HuH-7 (cell line): ENCODE data around the gene RSRP1.

Experiments used
- DNase-seq: peaks from one replicate; pipeline ENCODE4 v3.0.0; 2011; ENCODE audit warnings: low spot score

The RSRP1 gene

DNA sequence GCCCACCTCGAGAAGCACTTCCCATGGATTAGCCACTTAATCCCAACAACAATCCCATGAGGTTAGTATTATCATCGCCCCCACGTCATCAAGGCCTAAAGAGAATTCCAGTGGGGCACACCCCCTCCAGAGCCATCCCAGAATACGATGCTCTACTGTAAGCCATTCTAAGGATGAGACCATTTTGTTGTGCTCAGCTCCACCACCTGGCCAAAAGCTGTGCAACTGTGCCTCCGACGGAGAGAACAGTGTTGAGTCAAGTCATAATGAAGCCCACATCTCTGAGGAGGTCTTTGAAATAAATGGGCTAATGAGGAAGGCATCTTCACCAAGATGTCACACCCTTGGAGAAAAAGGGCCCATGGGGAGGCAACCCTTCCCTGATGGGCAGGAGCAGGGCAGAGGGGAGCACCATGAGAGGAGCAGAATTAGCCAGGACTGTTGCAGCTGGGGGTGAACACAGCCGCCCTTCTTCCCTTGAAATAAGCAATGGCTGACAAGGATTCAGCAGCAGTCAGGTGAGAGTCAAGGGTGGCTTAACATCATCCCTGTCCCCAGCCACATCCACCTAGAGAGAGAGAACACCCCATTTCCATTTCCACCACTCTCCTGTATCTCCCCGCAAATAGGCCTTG, 29.5 kb downstream of the RSRP1 start:
- DNase-seq, result no peak

- DNase-seq, result no peak
These were observed 30.2 kb downstream of the RSRP1 start for GRCh38 chr1:25217015-25217414.

DNA sequence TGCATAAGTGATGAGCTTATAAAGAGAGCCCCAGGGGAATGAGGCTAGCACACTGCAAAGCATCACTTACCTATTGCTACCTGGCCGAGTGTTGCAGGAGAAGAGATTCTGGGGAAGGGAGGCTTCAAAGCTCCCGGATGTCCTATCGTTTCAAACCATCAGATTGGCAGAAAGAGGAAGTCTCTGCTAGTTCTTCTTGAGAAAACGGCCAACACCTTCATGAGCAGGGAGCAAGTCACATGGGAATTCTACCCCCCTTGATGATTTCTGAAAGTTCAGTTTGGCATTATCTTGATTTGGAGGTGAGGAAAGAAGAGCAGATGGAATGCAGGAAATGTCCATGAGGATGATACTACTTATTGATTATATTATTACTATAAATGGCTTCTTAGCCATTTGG, 31.1 kb downstream of the RSRP1 start:
- DNase-seq, result no peak

- no peak for DNase-seq
These were observed 34.5 kb downstream of the RSRP1 start for GRCh38 chr1:25212725-25213124.

DNA sequence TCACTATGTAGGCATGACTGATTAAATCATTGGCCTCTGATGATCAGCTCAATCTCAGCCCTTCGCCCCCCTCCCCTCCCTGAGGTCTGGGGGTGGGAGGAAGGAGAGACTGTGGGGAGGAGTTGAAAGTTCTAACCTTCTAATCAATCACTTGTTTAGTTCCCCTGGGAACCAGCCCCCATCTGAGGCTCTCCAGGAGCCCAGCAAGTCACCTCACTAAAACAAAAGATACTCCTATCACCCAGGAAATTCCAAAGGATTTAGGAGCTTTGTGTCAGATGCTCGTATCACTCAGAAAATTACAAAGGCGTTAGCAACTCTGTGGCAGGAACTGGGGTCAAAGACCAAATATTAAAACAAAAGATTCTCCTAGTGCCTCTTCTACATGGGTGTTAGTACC, 36.5 kb downstream of the RSRP1 start:
- no peak for DNase-seq

- no peak for DNase-seq
These were observed 37.7 kb downstream of the RSRP1 start for GRCh38 chr1:25209516-25209915.

DNA sequence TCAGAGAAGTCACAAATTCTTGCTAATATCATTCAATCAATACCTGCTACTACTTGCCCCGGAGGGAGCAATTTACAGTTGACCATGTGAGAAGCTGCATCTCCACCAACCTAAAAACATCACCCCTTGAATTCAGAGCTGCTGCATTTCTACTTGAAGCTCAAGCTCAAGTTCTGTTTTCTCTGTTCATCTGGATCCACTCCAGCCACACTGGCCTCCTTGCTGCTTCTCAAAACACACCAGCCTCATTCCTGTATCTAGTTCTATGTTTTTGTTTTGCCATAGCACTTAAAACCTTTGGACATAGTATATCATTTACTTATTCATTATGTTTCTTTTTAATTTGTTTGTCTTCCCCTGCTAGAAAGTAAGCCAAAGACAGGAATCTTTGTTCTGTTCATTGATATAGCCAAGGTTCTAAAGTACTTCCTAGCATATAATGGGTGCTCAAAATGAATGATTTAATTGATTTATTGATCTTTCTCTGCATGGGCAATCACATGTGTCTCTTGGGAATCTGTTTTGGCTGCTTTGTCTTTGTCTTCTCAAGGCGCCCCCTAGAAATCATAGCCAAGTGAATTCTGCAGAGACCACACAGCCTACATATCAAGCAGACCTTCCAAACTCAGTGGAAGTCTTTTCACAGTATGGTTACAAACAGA, 38.6 kb downstream of the RSRP1 start:
- DNase-seq, result no peak

DNA sequence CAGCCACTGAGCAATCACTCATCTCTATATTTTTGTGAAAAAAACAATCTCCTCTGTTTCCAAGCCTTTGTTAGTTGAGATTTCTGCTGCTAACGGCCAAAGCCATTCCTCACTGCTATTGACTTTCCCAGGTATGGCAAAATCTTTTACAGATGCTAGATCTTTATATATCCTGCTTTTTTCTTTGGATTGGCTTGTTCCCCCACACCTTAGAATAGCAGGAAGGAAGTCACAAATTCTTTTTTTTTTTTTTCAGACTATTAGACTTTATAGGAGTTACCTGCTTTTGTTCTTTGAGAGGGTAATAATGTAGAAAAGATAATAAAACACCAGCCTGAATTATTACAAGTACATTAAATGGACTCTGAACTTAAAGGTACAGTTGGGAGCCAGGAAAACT, 39.2 kb downstream of the RSRP1 start:
- no peak for DNase-seq

DNA sequence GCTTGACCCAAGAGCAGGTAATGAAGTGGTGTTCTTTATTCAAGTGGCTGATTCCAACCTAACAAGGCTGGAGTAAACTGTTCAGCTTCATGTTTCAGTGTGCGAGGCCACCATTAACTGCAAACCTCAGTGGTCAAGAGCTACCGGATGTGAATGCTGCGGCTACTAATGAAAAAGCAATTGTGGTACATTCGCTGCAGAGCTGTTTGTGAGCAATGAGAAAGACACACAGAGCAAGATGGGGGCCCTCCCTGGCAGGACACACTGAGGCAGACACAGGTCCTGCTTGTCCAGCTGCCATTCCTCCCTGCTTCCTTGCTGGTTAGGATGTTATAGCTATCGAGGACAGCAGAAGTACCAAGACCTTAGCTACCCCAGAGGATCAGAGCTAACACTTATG, 41.1 kb downstream of the RSRP1 start:
- no peak for DNase-seq

- no peak for DNase-seq
These were observed 41.5 kb downstream of the RSRP1 start for GRCh38 chr1:25205786-25206185.

GRCh38 chr1:25204797-25205480, 42.3 kb downstream of the RSRP1 start:
- peak; percentile 56 for DNase-seq

GRCh38 chr1:25201006-25201405, 46.2 kb downstream of the RSRP1 start:
- DNase-seq, result no peak

- DNase-seq, result no peak
These were observed 47.2 kb downstream of the RSRP1 start for GRCh38 chr1:25199819-25200620.

DNA sequence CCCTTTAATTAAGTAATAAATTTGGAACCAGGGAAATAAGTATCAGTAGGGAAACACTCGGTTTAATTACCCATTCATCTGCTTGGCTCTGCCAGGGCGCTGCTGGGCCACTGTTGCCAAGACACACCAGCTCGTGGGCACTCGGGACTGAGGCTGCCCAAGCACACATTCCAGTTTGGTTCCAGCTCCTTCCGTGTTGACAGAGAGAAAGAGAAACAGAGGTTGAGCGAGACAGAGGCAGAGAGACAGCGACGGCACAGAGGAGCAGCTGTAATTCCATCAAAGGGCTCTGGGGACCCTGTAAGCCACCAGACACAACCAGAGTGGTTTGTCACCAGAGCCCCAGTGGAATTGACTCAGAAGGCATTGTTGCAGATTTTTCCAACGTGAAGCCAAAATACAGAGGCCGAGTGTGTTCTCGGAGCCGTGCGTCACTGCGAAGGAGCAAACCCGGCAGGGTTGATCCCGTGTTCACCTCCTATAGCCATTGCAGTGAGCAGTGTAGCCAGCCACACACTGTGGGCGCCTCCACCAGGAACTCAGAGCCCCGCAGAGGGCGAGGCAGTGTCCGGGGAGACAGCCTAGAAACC, 48.5 kb downstream of the RSRP1 start:
- no peak for DNase-seq

- peak; percentile 57 for DNase-seq
These were observed 49.1 kb downstream of the RSRP1 start for GRCh38 chr1:25197982-25198662.

- DNase-seq, result peak; percentile 50
These were observed 49.8 kb downstream of the RSRP1 start for GRCh38 chr1:25197235-25197975.

GRCh38 chr1:25196830-25197229, 50.4 kb downstream of the RSRP1 start:
- DNase-seq, result no peak

- DNase-seq, result no peak
These were observed 51.4 kb downstream of the RSRP1 start for GRCh38 chr1:25195835-25196234.

DNA sequence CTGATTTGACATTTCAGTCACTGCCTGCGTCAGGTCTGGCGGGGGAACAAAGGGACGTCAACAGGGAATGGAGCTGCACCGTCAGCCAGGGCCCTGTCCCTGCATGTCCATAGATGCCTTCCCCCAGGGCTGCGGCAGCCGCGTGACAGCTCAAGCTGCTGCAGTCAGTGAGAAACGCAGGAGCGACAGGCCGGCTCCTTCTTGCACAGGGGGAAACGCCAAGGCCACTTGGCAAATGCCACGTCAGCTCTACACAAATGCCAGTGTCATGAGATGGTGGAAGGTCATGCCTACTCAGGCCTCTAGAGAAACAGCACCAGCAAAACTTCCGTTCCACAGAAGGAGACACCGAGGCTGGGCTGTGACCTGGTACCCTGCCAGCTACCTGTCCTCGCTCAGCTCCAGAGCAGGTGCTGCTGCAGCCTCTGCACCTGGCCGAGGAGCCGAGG, 52.7 kb downstream of the RSRP1 start:
- no peak for DNase-seq

DNA sequence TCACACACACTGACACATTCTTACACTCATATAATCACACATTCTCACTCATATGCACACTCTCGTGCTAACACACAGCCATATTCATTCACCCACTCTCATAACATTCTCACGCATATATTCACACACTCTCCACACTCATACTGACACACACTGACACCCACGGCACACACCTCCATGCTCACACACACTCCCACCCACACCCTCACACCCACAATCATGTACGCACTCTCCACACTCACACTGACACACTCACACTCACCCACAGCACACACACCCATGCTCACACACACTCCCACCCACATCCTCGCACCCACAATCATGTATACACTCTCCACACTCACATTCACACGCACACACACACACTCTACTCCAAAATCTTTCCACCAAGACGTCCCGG, 53.2 kb downstream of the RSRP1 start:
- no peak for DNase-seq

DNA sequence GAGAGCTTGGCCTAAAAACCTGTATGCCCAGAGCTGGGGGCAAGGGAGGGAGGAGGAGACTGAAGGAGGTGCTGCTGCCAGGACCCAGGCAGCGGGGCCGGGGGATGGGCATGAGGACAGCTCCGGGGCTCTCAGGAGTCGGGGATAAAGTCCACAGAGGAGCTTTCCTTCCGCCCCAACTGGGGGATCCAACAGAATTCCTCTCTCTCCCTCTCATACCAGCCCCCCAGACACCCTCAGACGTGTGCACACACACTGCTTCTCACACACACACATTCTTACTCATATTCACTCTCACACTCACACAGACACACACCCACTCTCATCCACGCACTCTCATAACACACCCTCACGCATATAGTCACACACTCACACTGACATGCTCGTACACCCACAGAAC, 54.0 kb downstream of the RSRP1 start:
- no peak for DNase-seq
